CD4-positive, CD25-positive, alpha-beta regulatory T cell (primary cell): ENCODE measurements around the gene ZMYM4. TPM values are rescaled to one million over a fixed set of nuclear protein-coding genes. Genes with fewer than 3 reads are reported as not detected.

Source experiments
- ATAC-seq, 2 donors: fragments of 150-1000 bp; cut with Tn5 transposase; one replicate each; pipeline ENCODE4 v1.10.0; 2021; ENCODE audit warnings: low read depth in 2 of 2, moderate number of reproducible peaks in 2 of 2, moderate library complexity in 1 of 2
- DNase-seq, 3 donors: peaks; one replicate each; pipeline versions ENCODE4 v3.0.0 to v3.0.0-alpha.2; 2012 to 2022; ENCODE audit warnings: mixed read lengths in 1 of 3
- H3K27ac ChIP-seq: one replicate; pipeline ENCODE4 v1.7.0; 2013; ENCODE audit warnings: mild to moderate bottlenecking, low read length; ENCODE audit not compliant: insufficient read depth, poor library complexity, severe bottlenecking
- H3K27me3 ChIP-seq: one replicate; pipeline ENCODE4 v1.7.0; 2013; ENCODE audit warnings: low read length; ENCODE audit not compliant: control insufficient read depth, insufficient read depth
- H3K36me3 ChIP-seq: one replicate; pipeline ENCODE4 v1.7.0; 2013; ENCODE audit warnings: mild to moderate bottlenecking, low read length, moderate library complexity; ENCODE audit not compliant: control insufficient read depth, insufficient read depth
- H3K4me1 ChIP-seq: 2 replicates; pipeline ENCODE4 v1.7.0; 2013; ENCODE audit warnings: mild to moderate bottlenecking, low read length; ENCODE audit not compliant: insufficient read depth, control insufficient read depth, poor library complexity, severe bottlenecking
- H3K4me3 ChIP-seq: one replicate; pipeline ENCODE4 v1.7.0; 2013; ENCODE audit warnings: low read depth, mild to moderate bottlenecking, low read length, moderate library complexity
- H3K9me3 ChIP-seq, 2 experiments: 1 replicate in 1 of 2; 2 replicates in 1 of 2; pipeline ENCODE4 v1.7.0; 2013; ENCODE audit warnings: low read length in 2 of 2, mild to moderate bottlenecking in 1 of 2, moderate library complexity in 1 of 2; ENCODE audit not compliant: control insufficient read depth in 2 of 2
- H3K27ac Mint-ChIP-seq, 3 donors: one replicate each; pipeline ENCODE4 v1.8.0; 2020 to 2022; ENCODE audit warnings: mild to moderate bottlenecking in 3 of 3, mixed read lengths in 3 of 3, moderate library complexity in 2 of 3
- H3K27me3 Mint-ChIP-seq: one replicate; pipeline ENCODE4 v1.8.0; 2022; ENCODE audit warnings: mild to moderate bottlenecking, mixed read lengths
- H3K36me3 Mint-ChIP-seq: one replicate; pipeline ENCODE4 v1.8.0; 2020; ENCODE audit warnings: mixed read lengths
- H3K4me1 Mint-ChIP-seq, 4 donors: one replicate each; pipeline ENCODE4 v1.8.0; 2020 to 2022; ENCODE audit warnings: mixed read lengths in 4 of 4, mild to moderate bottlenecking in 1 of 4
- H3K4me3 Mint-ChIP-seq, 4 donors: one replicate each; pipeline ENCODE4 v1.8.0; 2020 to 2022; ENCODE audit warnings: mild to moderate bottlenecking in 4 of 4, mixed read lengths in 4 of 4, moderate library complexity in 3 of 4
- H3K9me3 Mint-ChIP-seq, 7 donors: one replicate each; pipeline ENCODE4 v1.8.0; 2020 to 2022; ENCODE audit warnings: mixed read lengths in 7 of 7, mild to moderate bottlenecking in 3 of 7, moderate library complexity in 2 of 7
- polyA plus RNA-seq, 4 donors: library from polyadenylated mRNA; unstranded; fragments of 300-500 nt; fragmentation: Illumina TruSeq; gene quantifications; one replicate each; pipeline ENCODE4 v1.2.3, GENCODE V29; 2021
- total RNA-seq: library from RNA; stranded (reverse); gene quantifications from one replicate; pipeline ENCODE4 v1.2.3, GENCODE V29; 2022

The ZMYM4 gene
- total and polyA plus RNA-seq, 5 donors from 2014 or later: 21.6 to 31.3 (median 26.8) TPM

GRCh38 chr1:35264871-35265270, 3.6 kb upstream of the ZMYM4 start:
- Mint-ChIP-seq H3K27me3 (peaks cover 20% of the 10 kb centered on the region), H3K4me3 (no peak overlapping the region), H3K36me3 (peaks cover 3% of the 10 kb centered on the region), H3K9me3 (peaks cover 0 to 2% (median 0%) of the 10 kb centered on the region in 7 donors), H3K4me1 (peaks cover 0 to 14% (median 10%) of the 10 kb centered on the region in 4 donors), H3K27ac (no peak overlapping the region)
- no peaks in the 10 kb centered on the region for H3K9me3 ChIP-seq
- no peak for DNase-seq
- H3K4me1 ChIP-seq: peaks cover 11% of the 10 kb centered on the region
- H3K27ac ChIP-seq: no peak overlapping the region
- H3K36me3 ChIP-seq: no peaks in the 10 kb centered on the region
- no peak overlapping the region for H3K4me3 ChIP-seq
- no peak for ATAC-seq
- H3K27me3 ChIP-seq: peaks cover 6% of the 10 kb centered on the region

- Histone ChIP-seq H3K36me3 (no peaks in the 10 kb centered on the region), H3K4me1 (peaks cover 14% of the 10 kb centered on the region), H3K27me3 (peaks cover 6% of the 10 kb centered on the region), H3K4me3 (no peak overlapping the region), H3K9me3 (no peaks in the 10 kb centered on the region), H3K27ac (no peak overlapping the region)
- Mint-ChIP-seq H3K4me3 (peak overlapping the region in 1 of 4 donors; percentile 87), H3K4me1 (peaks cover 7 to 28% (median 21%) of the 10 kb centered on the region in 4 donors), H3K27me3 (peaks cover 20% of the 10 kb centered on the region), H3K9me3 (peaks cover 0 to 2% (median 0%) of the 10 kb centered on the region in 7 donors), H3K36me3 (peaks cover 3% of the 10 kb centered on the region), H3K27ac (no peak overlapping the region)
- ATAC-seq (no peak), DNase-seq (no peak)
These were observed 2.2 kb upstream of the ZMYM4 start for GRCh38 chr1:35266306-35266705.

DNA sequence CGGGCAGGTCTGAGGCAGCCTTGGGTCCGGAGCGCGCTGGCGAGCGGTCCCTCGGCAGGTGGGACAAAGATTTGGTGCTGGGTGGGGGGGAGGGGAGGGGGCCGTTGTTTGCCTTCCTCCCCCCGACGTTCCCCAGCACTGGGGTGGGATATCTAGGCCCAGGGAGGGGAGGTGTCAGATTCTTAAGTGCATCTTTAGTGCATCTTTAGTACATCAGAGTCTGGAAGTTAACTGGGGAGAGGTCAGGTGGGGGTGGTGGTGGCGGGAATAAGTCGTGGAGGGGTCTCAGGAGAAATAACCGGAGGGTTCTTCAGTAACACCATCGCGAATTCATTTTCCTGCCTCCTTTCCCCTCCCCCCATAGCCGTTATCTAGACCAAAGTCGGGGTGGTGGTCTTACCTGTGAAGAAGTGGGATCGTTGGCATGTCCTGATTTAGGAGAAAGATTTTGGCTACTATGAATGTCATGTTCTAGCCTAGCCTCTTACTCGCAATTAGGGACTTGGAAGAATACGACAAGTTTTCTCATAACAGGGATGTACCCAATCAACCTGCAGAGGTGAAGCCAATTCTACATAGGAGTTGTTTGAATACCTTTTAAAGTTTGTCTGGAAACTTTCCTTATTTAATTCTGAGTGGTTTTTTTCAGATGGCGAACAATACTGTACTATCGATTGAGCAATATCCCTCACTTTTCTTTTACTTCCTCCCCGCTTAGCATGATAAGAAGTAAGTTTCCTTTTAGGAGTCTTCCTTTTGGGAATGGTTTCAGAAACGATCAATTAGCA, 886 bp downstream of the ZMYM4 start:
- H3K4me1 Mint-ChIP-seq: peaks cover 7 to 43% (median 33%) of the 10 kb centered on the region in 4 donors
- Histone ChIP-seq H3K36me3 (no peaks in the 10 kb centered on the region), H3K9me3 (no peaks in the 10 kb centered on the region), H3K27me3 (peaks cover 2% of the 10 kb centered on the region), H3K4me1 (peaks cover 14% of the 10 kb centered on the region), H3K4me3 (peak overlapping the region; percentile 78), H3K27ac (no peak overlapping the region)
- peak overlapping the region; percentile 76 to 87 (median 84) for H3K27ac Mint-ChIP-seq
- H3K27me3 Mint-ChIP-seq: peaks cover 15% of the 10 kb centered on the region
- ATAC-seq: no peak
- peak overlapping the region; percentile 86 to 97 (median 92) for H3K4me3 Mint-ChIP-seq
- H3K36me3 Mint-ChIP-seq: peaks cover 11% of the 10 kb centered on the region
- peaks cover 0 to 2% (median 0%) of the 10 kb centered on the region in 7 donors for H3K9me3 Mint-ChIP-seq
- peak in 1 of 3 donors; percentile 23 for DNase-seq

- Histone ChIP-seq H3K27ac (no peak overlapping the region), H3K27me3 (peaks cover 2% of the 10 kb centered on the region), H3K4me3 (peak overlapping the region; percentile 78), H3K36me3 (no peaks in the 10 kb centered on the region), H3K9me3 (no peaks in the 10 kb centered on the region), H3K4me1 (peaks cover 14% of the 10 kb centered on the region)
- H3K36me3 Mint-ChIP-seq: peaks cover 11% of the 10 kb centered on the region
- peak overlapping the region; percentile 76 to 87 (median 84) for H3K27ac Mint-ChIP-seq
- no peak for ATAC-seq
- peak overlapping the region; percentile 86 to 97 (median 92) for H3K4me3 Mint-ChIP-seq
- DNase-seq: no peak
- peaks cover 0 to 2% (median 0%) of the 10 kb centered on the region in 7 donors for H3K9me3 Mint-ChIP-seq
- peaks cover 10% of the 10 kb centered on the region for H3K27me3 Mint-ChIP-seq
- peaks cover 11 to 43% (median 33%) of the 10 kb centered on the region in 4 donors for H3K4me1 Mint-ChIP-seq
These were observed 1.4 kb downstream of the ZMYM4 start for GRCh38 chr1:35269989-35270289.

GRCh38 chr1:35270836-35271235, 2.3 kb downstream of the ZMYM4 start:
- H3K4me1 Mint-ChIP-seq: peaks cover 11 to 43% (median 33%) of the 10 kb centered on the region in 4 donors
- DNase-seq (no peak), ATAC-seq (no peak)
- H3K4me3 Mint-ChIP-seq: peak overlapping the region; percentile 78 to 92 (median 88)
- peaks cover 11% of the 10 kb centered on the region for H3K36me3 Mint-ChIP-seq
- H3K9me3 Mint-ChIP-seq: peaks cover 0 to 2% (median 0%) of the 10 kb centered on the region in 7 donors
- H3K4me3 ChIP-seq: no peak overlapping the region
- H3K27me3 ChIP-seq: no peaks in the 10 kb centered on the region
- H3K27ac ChIP-seq: no peak overlapping the region
- peaks cover 6% of the 10 kb centered on the region for H3K27me3 Mint-ChIP-seq
- H3K36me3 ChIP-seq: no peaks in the 10 kb centered on the region
- no peak overlapping the region for H3K27ac Mint-ChIP-seq
- no peaks in the 10 kb centered on the region for H3K9me3 ChIP-seq
- peaks cover 14% of the 10 kb centered on the region for H3K4me1 ChIP-seq

DNA sequence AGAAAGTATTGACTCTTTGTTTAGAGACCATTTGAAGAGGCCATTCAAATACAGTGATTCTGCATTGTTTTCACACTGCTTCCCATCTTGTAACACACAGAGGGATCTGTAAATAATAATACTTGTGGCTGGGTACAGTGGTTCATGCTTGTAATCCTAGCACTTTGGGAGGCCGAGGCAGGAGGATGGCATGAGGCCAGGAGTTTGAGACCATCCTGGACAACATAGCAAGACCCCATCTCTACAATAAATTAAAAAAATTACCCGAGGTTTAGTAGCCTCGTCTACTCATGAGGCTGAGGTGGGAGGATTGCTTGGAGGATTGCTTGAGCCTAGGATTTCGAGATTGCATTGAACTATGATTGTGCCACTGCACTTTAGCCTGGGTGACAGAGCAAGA, 5.7 kb downstream of the ZMYM4 start:
- Mint-ChIP-seq H3K27me3 (no peaks in the 10 kb centered on the region), H3K4me3 (no peak overlapping the region), H3K4me1 (peaks cover 11 to 39% (median 33%) of the 10 kb centered on the region in 4 donors), H3K36me3 (peaks cover 15% of the 10 kb centered on the region), H3K27ac (no peak overlapping the region), H3K9me3 (peaks cover 0 to 1% (median 0%) of the 10 kb centered on the region in 7 donors)
- Histone ChIP-seq H3K4me1 (peaks cover 10% of the 10 kb centered on the region), H3K27ac (no peak overlapping the region), H3K9me3 (no peaks in the 10 kb centered on the region), H3K27me3 (no peaks in the 10 kb centered on the region), H3K36me3 (peaks cover 4% of the 10 kb centered on the region), H3K4me3 (no peak overlapping the region)
- DNase-seq: no peak
- no peak for ATAC-seq

DNA sequence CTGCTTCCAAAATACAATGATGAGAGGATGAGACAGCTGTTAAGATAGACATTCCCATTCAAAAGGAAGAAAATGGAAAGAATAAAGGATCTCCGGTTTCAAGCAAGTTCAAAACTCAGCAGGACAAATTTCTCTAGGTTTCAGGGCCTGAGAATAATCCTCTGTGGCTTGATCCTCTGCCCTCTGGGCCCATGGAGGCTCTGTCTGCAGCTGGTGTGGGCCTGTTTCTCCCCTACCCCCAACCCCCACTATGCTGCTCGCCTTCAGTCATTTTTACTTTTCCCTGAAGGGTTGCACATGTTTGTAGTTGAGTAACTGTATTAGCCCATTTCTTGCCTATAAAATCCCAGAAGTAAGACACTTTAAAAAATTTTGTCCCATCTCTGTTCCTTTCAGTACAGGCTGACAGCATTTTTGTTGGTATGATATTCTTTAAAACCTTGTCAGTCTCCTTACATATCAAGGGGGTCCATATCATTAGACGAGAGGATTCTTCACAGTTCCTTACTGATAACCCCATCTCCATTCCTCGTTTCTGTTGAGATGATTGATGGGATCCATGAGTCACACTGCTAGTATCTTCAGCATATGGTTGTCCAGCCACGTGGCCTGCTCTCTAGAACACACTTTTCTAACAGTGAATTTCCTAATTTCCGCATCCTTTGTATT, 10.5 kb downstream of the ZMYM4 start:
- no peaks in the 10 kb centered on the region for H3K27me3 Mint-ChIP-seq
- no peak overlapping the region for H3K27ac Mint-ChIP-seq
- no peak for DNase-seq
- Histone ChIP-seq H3K36me3 (peaks cover 6% of the 10 kb centered on the region), H3K27ac (no peak overlapping the region), H3K4me1 (no peaks in the 10 kb centered on the region), H3K4me3 (no peak overlapping the region), H3K9me3 (peaks cover 0 to 5% of the 10 kb centered on the region in 2 experiments), H3K27me3 (no peaks in the 10 kb centered on the region)
- no peak overlapping the region for H3K4me3 Mint-ChIP-seq
- H3K9me3 Mint-ChIP-seq: peaks cover 0 to 11% (median 0%) of the 10 kb centered on the region in 7 donors
- ATAC-seq: no peak
- H3K4me1 Mint-ChIP-seq: peaks cover 4 to 17% (median 9%) of the 10 kb centered on the region in 4 donors
- H3K36me3 Mint-ChIP-seq: peaks cover 24% of the 10 kb centered on the region
